ENCODE data around the gene SMIM1. TPM values are rescaled to one million over a fixed set of nuclear protein-coding genes. Genes with fewer than 3 reads are reported as not detected.

Gene SMIM1
- total and polyA plus RNA-seq, 2 experiments from 2014 or later: not detected

- in situ Hi-C loops (cut with MboI): no loop called here
- TF ChIP-seq EZH2 (IDR thresholded peaks at IDR 0.05; ENCODE audit: insufficient read depth, poor library complexity, severe bottlenecking) (no peak), EZH2phosphoT487 (IDR thresholded peaks at IDR 0.05; ENCODE audit: insufficient read depth, low read depth) (no peak)
- Histone ChIP-seq H3K4me2 (ENCODE audit: unreplicated experiment) (no peak overlapping the region), H3K9ac (no peak overlapping the region), H3K4me1 (ENCODE audit: insufficient read depth) (no peaks in the 10 kb centered on the region), H3K27me3 (replicated peaks; ENCODE audit: insufficient read depth) (no peaks in the 10 kb centered on the region), H3K4me3 (no peak overlapping the region), H3K27ac (no peak overlapping the region), H2AFZ (no peak overlapping the region), H3K9me2 (ENCODE audit: insufficient read depth) (no peaks in the 10 kb centered on the region), H3K79me2 (ENCODE audit: insufficient read depth) (no peaks in the 10 kb centered on the region), H3K36me3 (ENCODE audit: low read depth) (peaks cover 18% of the 10 kb centered on the region), H4K20me1 (ENCODE audit: insufficient read depth) (no peaks in the 10 kb centered on the region), H3F3A (ENCODE audit: insufficient read depth) (peaks cover 2% of the 10 kb centered on the region; the same call in 1 of the 2 replicates), H3K9me3 (ENCODE audit: low read depth) (no peaks in the 10 kb centered on the region)
- DNase-seq: no peak
- 45 to 50% methylated on average over 13 to 14 of the region's 14 CpGs for WGBS, 2 experiments (ENCODE audit: low coverage in 1 of 2, low lambda C conversion rate in 2 of 2, missing lambda C conversion rate in 2 of 2)
Measured at GRCh38 chr1:3778590-3779264, 6.2 kb downstream of the SMIM1 start.

DNA sequence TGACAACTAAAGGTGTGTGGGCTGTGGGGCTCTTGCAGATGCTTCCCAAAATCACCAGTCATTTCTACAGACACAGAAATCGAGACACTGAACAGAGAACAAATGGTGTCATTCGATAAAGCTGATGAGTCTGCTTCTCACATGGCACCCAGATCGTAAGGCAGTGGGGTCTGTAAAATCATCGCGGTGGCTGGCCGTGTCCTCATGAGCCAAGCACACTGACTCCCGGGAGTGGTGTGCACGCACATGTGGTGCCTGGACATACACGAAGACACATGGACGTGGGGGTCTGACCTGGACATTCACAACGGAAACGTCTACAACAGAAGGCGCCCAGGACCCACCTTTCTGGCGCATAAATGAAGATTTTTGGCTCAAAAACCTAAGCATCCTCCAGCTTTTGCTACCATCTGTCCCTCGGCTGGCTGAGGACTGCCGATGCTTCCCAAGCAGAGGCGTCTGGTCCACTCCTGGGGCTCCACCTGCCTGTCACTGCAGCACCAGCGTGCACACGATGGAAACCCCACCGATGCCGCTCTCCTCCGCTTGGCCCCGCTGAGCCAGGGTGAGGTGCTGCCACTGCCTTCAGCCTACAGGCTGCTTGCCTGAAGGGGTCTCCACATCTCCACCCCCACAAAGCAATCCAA lies 6.8 kb downstream of the SMIM1 start:
- Histone ChIP-seq H3F3A (ENCODE audit: insufficient read depth) (no peaks in the 10 kb centered on the region), H3K4me1 (ENCODE audit: insufficient read depth) (no peaks in the 10 kb centered on the region), H3K36me3 (ENCODE audit: low read depth) (peaks cover 18% of the 10 kb centered on the region), H2AFZ (no peak overlapping the region), H4K20me1 (ENCODE audit: insufficient read depth) (no peaks in the 10 kb centered on the region), H3K9me2 (ENCODE audit: insufficient read depth) (no peaks in the 10 kb centered on the region), H3K4me3 (no peak overlapping the region), H3K9me3 (ENCODE audit: low read depth) (no peaks in the 10 kb centered on the region), H3K4me2 (ENCODE audit: unreplicated experiment) (no peak overlapping the region), H3K79me2 (ENCODE audit: insufficient read depth) (no peaks in the 10 kb centered on the region), H3K27ac (no peak overlapping the region), H3K27me3 (replicated peaks; ENCODE audit: insufficient read depth) (no peaks in the 10 kb centered on the region), H3K9ac (no peak overlapping the region)
- 78 to 84% methylated on average over 22 to 23 of the region's 23 CpGs for WGBS, 2 experiments (ENCODE audit: low coverage in 1 of 2, low lambda C conversion rate in 2 of 2, missing lambda C conversion rate in 2 of 2)
- in situ Hi-C loops (cut with MboI): no loop called here
- TF ChIP-seq EZH2phosphoT487 (IDR thresholded peaks at IDR 0.05; ENCODE audit: insufficient read depth, low read depth) (no peak), EZH2 (IDR thresholded peaks at IDR 0.05; ENCODE audit: insufficient read depth, poor library complexity, severe bottlenecking) (no peak)
- DNase-seq: no peak

DNA sequence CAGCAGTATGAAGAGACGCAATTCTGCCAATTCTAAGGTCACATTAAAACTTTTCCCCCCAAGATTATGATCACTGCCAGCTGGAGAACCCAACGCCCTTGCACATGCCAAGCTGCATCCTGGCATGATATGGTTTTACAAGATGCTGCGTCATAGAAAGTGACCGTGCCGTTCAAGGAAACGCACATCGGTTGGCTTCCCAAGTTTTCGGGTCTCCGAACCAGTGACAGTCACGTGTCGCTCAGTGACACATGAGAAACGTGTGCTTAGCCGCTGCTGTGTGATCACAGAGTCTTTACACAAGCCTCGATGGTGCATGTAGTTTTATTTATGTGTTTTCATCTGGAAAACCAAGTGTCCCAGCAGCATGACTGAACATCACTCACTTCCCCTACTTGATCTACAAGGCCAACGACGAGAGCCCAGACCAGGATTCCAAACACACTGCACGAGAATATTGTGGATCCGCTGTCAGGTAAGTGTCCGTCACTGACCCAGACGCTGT lies 7.4 kb downstream of the SMIM1 start:
- no peaks in the 10 kb centered on the region for H3F3A ChIP-seq (ENCODE audit: insufficient read depth)
- in situ Hi-C loops (cut with MboI): no loop called here
- no peak overlapping the region for H2AFZ ChIP-seq
- no peaks in the 10 kb centered on the region for H3K9me3 ChIP-seq (ENCODE audit: low read depth)
- H3K36me3 ChIP-seq (ENCODE audit: low read depth): peaks cover 18% of the 10 kb centered on the region
- no peak for TF ChIP-seq EZH2phosphoT487 (IDR thresholded peaks at IDR 0.05; ENCODE audit: insufficient read depth, low read depth)
- TF ChIP-seq EZH2 (IDR thresholded peaks at IDR 0.05; ENCODE audit: insufficient read depth, poor library complexity, severe bottlenecking): no peak
- no peaks in the 10 kb centered on the region for H3K27me3 ChIP-seq (replicated peaks; ENCODE audit: insufficient read depth)
- no peaks in the 10 kb centered on the region for H3K4me1 ChIP-seq (ENCODE audit: insufficient read depth)
- no peak for DNase-seq
- H3K4me2 ChIP-seq (ENCODE audit: unreplicated experiment): no peak overlapping the region
- H3K79me2 ChIP-seq (ENCODE audit: insufficient read depth): no peaks in the 10 kb centered on the region
- H3K9me2 ChIP-seq (ENCODE audit: insufficient read depth): no peaks in the 10 kb centered on the region
- no peak overlapping the region for H3K4me3 ChIP-seq
- H3K9ac ChIP-seq: no peak overlapping the region
- no peak overlapping the region for H3K27ac ChIP-seq
- H4K20me1 ChIP-seq (ENCODE audit: insufficient read depth): no peaks in the 10 kb centered on the region
- 90 to 93% methylated on average over 20 of the region's 20 CpGs for WGBS, 2 experiments (ENCODE audit: low coverage in 1 of 2, low lambda C conversion rate in 2 of 2, missing lambda C conversion rate in 2 of 2)

- no peaks in the 10 kb centered on the region for H3K9me3 ChIP-seq (ENCODE audit: low read depth)
- TF ChIP-seq EZH2phosphoT487 (IDR thresholded peaks at IDR 0.05; ENCODE audit: insufficient read depth, low read depth): no peak
- TF ChIP-seq EZH2 (IDR thresholded peaks at IDR 0.05; ENCODE audit: insufficient read depth, poor library complexity, severe bottlenecking): no peak
- 91% methylated on average over 19 to 21 of the region's 21 CpGs for WGBS, 2 experiments (ENCODE audit: low coverage in 1 of 2, low lambda C conversion rate in 2 of 2, missing lambda C conversion rate in 2 of 2)
- H3K4me2 ChIP-seq (ENCODE audit: unreplicated experiment): no peak overlapping the region
- H3K27me3 ChIP-seq (replicated peaks; ENCODE audit: insufficient read depth): no peaks in the 10 kb centered on the region
- H3K9me2 ChIP-seq (ENCODE audit: insufficient read depth): no peaks in the 10 kb centered on the region
- H3K79me2 ChIP-seq (ENCODE audit: insufficient read depth): no peaks in the 10 kb centered on the region
- in situ Hi-C loops (cut with MboI): no loop called here
- no peak overlapping the region for H3K27ac ChIP-seq
- no peaks in the 10 kb centered on the region for H3F3A ChIP-seq (ENCODE audit: insufficient read depth)
- H3K4me3 ChIP-seq: no peak overlapping the region
- peaks cover 20% of the 10 kb centered on the region for H3K36me3 ChIP-seq (ENCODE audit: low read depth)
- H3K4me1 ChIP-seq (ENCODE audit: insufficient read depth): no peaks in the 10 kb centered on the region
- H4K20me1 ChIP-seq (ENCODE audit: insufficient read depth): no peaks in the 10 kb centered on the region
- H3K9ac ChIP-seq: no peak overlapping the region
- no peak for DNase-seq
- no peak overlapping the region for H2AFZ ChIP-seq
Measured at GRCh38 chr1:3780901-3781300, 8.4 kb downstream of the SMIM1 start.
